HEK293 (cell line): ENCODE results near the gene COL13A1.

Source experiments
- CTCF ChIA-PET: fragments of 350-600 bp; formaldehyde crosslinking; extraction: SDS; loops from one replicate; lab custom pipeline; 2021; ENCODE audit warnings: antibody characterized with exemption; lab: Yijun Ruan, JAX
- POLR2A ChIA-PET: fragments of 300-600 bp; formaldehyde crosslinking; extraction: SDS; loops from one replicate; lab custom pipeline; 2020; ENCODE audit warnings: antibody characterized with exemption, inconsistent platforms; lab: Yijun Ruan, JAX
- H3K27ac ChIP-seq: fragments of 200-500 bp; sonication (Bioruptor generic); 2 replicates; pipeline ENCODE4 v1.5.1; 2014; ENCODE audit warnings: low read depth, low read length, control low read depth, inconsistent platforms; ENCODE audit errors: extremely low read depth
- H3K36me3 ChIP-seq, 2 experiments: fragments of 200-500 bp in 1 of 2; sonication (Bioruptor generic) in 1 of 2; 1 replicate in 1 of 2; 2 replicates in 1 of 2; pipeline ENCODE4 v1.5.1; 2014 to 2017; ENCODE audit warnings: inconsistent platforms in 2 of 2, low read length in 2 of 2; ENCODE audit not compliant: control insufficient read depth in 2 of 2, insufficient read depth in 1 of 2
- H3K4me1 ChIP-seq: fragments of 200-500 bp; sonication (Bioruptor generic); 2 replicates; pipeline ENCODE4 v1.5.1; 2014; ENCODE audit warnings: mild to moderate bottlenecking, low read length, inconsistent platforms; ENCODE audit not compliant: control insufficient read depth, insufficient read depth
- H3K4me3 ChIP-seq: 2 replicates; pipeline ENCODE4 v1.5.1; 2011; ENCODE audit warnings: low read depth, mild to moderate bottlenecking, control low read depth, low read length, moderate library complexity
- H3K9me3 ChIP-seq: fragments of 200-500 bp; sonication (Bioruptor generic); 2 replicates; pipeline ENCODE4 v1.5.1; 2014; ENCODE audit warnings: low read depth, low read length, inconsistent platforms; ENCODE audit not compliant: control insufficient read depth, insufficient read depth
- FEZF1 ChIP-seq: fragments of 450-650 bp; formaldehyde crosslinking; IDR thresholded peaks from 2 replicates; pipeline ENCODE4 v1.5.1; 2016; ENCODE audit warnings: missing biosample characterization, missing genetic modification characterization
- GFI1B ChIP-seq: fragments of 450-650 bp; formaldehyde crosslinking; IDR thresholded peaks from 2 replicates; pipeline ENCODE4 v1.5.1; 2016; ENCODE audit warnings: missing biosample characterization, missing genetic modification characterization
- HOXD13 ChIP-seq: sonication (generic); formaldehyde crosslinking; IDR thresholded peaks from 2 replicates; pipeline ENCODE4 v1.8.0; 2022; ENCODE audit warnings: missing genetic modification reagents, borderline replicate concordance
- KLF17 ChIP-seq: fragments of 450-650 bp; formaldehyde crosslinking; IDR thresholded peaks from 2 replicates; pipeline ENCODE4 v1.5.1; 2016; ENCODE audit warnings: missing biosample characterization, missing genetic modification characterization
- MZF1 ChIP-seq: fragments of 450-650 bp; formaldehyde crosslinking; IDR thresholded peaks from 2 replicates; pipeline ENCODE4 v1.5.1; 2017; ENCODE audit warnings: missing biosample characterization, missing genetic modification characterization, borderline replicate concordance
- PATZ1 ChIP-seq: fragments of 450-650 bp; formaldehyde crosslinking; IDR thresholded peaks from 2 replicates; pipeline ENCODE4 v1.5.1; 2016; ENCODE audit warnings: missing biosample characterization, missing genetic modification characterization
- PRDM10 ChIP-seq: fragments of 450-650 bp; formaldehyde crosslinking; IDR thresholded peaks from 2 replicates; pipeline ENCODE4 v1.5.1; 2016; ENCODE audit warnings: missing biosample characterization, missing genetic modification characterization
- SCRT1 ChIP-seq: fragments of 450-650 bp; formaldehyde crosslinking; IDR thresholded peaks from 2 replicates; pipeline ENCODE4 v1.5.1; 2016; ENCODE audit warnings: missing biosample characterization, missing genetic modification characterization, borderline replicate concordance
- TRIM28 ChIP-seq: IDR thresholded peaks from 2 replicates; pipeline ENCODE4 v1.6.1; 2011; ENCODE audit warnings: low read length, control low read depth, borderline replicate concordance
- ZNF140 ChIP-seq: fragments of 450-650 bp; formaldehyde crosslinking; IDR thresholded peaks from 2 replicates; pipeline ENCODE4 v1.5.1; 2016; ENCODE audit warnings: missing biosample characterization, missing genetic modification characterization
- ZNF16 ChIP-seq: fragments of 450-650 bp; formaldehyde crosslinking; IDR thresholded peaks from 2 replicates; pipeline ENCODE4 v1.5.1; 2016; ENCODE audit warnings: low read depth, missing biosample characterization, missing genetic modification characterization
- ZNF169 ChIP-seq: fragments of 450-650 bp; formaldehyde crosslinking; IDR thresholded peaks from 2 replicates; pipeline ENCODE4 v1.5.1; 2016; ENCODE audit warnings: missing biosample characterization, missing genetic modification characterization
- ZNF302 ChIP-seq: fragments of 450-650 bp; formaldehyde crosslinking; IDR thresholded peaks from 2 replicates; pipeline ENCODE4 v1.5.1; 2016; ENCODE audit warnings: missing biosample characterization, missing genetic modification characterization, low read depth
- ZNF449 ChIP-seq: fragments of 450-650 bp; formaldehyde crosslinking; IDR thresholded peaks from 2 replicates; pipeline ENCODE4 v1.5.1; 2017; ENCODE audit warnings: missing biosample characterization, mild to moderate bottlenecking, missing genetic modification characterization, moderate library complexity
- ZNF544 ChIP-seq: fragments of 450-650 bp; formaldehyde crosslinking; IDR thresholded peaks from 2 replicates; pipeline ENCODE4 v1.5.0; 2017; ENCODE audit warnings: missing biosample characterization, missing genetic modification characterization
- ZNF624 ChIP-seq: fragments of 450-650 bp; formaldehyde crosslinking; IDR thresholded peaks from 2 replicates; pipeline ENCODE4 v1.5.1; 2017; ENCODE audit warnings: missing biosample characterization, missing genetic modification characterization
- ZNF629 ChIP-seq: fragments of 450-650 bp; formaldehyde crosslinking; IDR thresholded peaks from 2 replicates; pipeline ENCODE4 v1.5.1; 2017; ENCODE audit warnings: missing biosample characterization, missing genetic modification characterization
- ZNF654 ChIP-seq: fragments of 450-650 bp; formaldehyde crosslinking; IDR thresholded peaks from 2 replicates; pipeline ENCODE4 v1.5.1; 2016; ENCODE audit warnings: low read depth, missing biosample characterization, missing genetic modification characterization
- ZNF837 ChIP-seq: fragments of 450-650 bp; formaldehyde crosslinking; IDR thresholded peaks from 2 replicates; pipeline ENCODE4 v1.5.1; 2016; ENCODE audit warnings: missing biosample characterization, missing genetic modification characterization
- ZSCAN16 ChIP-seq: fragments of 450-650 bp; formaldehyde crosslinking; IDR thresholded peaks from 2 replicates; pipeline ENCODE4 v1.5.1; 2016; ENCODE audit warnings: missing biosample characterization, missing genetic modification characterization
- ZSCAN5A ChIP-seq: fragments of 450-650 bp; formaldehyde crosslinking; IDR thresholded peaks from 2 replicates; pipeline ENCODE4 v1.5.1; 2016; ENCODE audit warnings: missing biosample characterization, missing genetic modification characterization
- TF ChIP-seq, protein P1 (sequence below): sonication (generic); formaldehyde crosslinking; IDR thresholded peaks from 2 replicates; pipeline ENCODE4 v1.8.1; 2022; ENCODE audit warnings: mild to moderate bottlenecking, moderate library complexity, missing genetic modification reagents
- TF ChIP-seq, protein P2 (sequence below): fragments of 450-650 bp; formaldehyde crosslinking; IDR thresholded peaks from 2 replicates; pipeline ENCODE4 v1.5.1; 2017; ENCODE audit warnings: missing biosample characterization, missing genetic modification characterization

Gene COL13A1

DNA sequence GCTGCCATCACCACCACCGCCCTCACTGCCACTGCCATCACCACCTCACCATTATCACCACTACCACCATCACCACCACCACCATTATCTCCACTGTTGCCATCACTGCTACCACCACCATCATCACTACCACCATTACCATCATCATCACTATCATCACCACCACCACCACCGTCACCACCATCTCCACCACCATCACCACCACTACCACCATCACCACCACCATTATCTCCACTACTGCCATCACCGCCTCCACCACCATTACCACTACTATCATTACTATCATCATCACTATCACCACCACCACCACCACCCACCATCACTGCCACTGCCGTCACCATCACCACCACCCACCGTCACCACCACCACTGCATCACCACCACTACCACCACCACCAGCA, 9.9 kb upstream of the COL13A1 start (continued):
- TF ChIP-seq, protein P1, sequence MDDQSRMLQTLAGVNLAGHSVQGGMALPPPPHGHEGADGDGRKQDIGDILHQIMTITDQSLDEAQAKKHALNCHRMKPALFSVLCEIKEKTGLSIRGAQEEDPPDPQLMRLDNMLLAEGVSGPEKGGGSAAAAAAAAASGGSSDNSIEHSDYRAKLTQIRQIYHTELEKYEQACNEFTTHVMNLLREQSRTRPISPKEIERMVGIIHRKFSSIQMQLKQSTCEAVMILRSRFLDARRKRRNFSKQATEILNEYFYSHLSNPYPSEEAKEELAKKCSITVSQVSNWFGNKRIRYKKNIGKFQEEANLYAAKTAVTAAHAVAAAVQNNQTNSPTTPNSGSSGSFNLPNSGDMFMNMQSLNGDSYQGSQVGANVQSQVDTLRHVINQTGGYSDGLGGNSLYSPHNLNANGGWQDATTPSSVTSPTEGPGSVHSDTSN, result no peak
- TF ChIP-seq TRIM28 (no peak), ZNF449 (tag by site-specific recombination) (no peak)
- TF ChIP-seq, all 188 proteins: peak for 11

GRCh38 chr10:69792341-69792740, 9.4 kb upstream of the COL13A1 start:
- Histone ChIP-seq H3K9me3 (no peaks in the 10 kb centered on the region), H3K36me3 (no peaks in the 10 kb centered on the region), H3K4me3 (no peak overlapping the region), H3K4me1 (no peaks in the 10 kb centered on the region), H3K27ac (no peak overlapping the region)
- POLR2A ChIA-PET, result no interaction called here
- TF ChIP-seq ZNF837 (tag by site-specific recombination) (no peak), ZNF544 (no peak), PATZ1 (no peak), ZNF140 (tag by site-specific recombination) (no peak), ZSCAN5A (tag by site-specific recombination) (no peak), HOXD13 (CRISPR knock-in tag) (no peak), GFI1B (no peak), ZNF624 (tag by site-specific recombination) (no peak), ZNF654 (tag by site-specific recombination) (no peak), SCRT1 (tag by site-specific recombination) (no peak), ZSCAN16 (tag by site-specific recombination) (no peak), MZF1 (tag by site-specific recombination) (no peak)
- TF ChIP-seq, protein P2, sequence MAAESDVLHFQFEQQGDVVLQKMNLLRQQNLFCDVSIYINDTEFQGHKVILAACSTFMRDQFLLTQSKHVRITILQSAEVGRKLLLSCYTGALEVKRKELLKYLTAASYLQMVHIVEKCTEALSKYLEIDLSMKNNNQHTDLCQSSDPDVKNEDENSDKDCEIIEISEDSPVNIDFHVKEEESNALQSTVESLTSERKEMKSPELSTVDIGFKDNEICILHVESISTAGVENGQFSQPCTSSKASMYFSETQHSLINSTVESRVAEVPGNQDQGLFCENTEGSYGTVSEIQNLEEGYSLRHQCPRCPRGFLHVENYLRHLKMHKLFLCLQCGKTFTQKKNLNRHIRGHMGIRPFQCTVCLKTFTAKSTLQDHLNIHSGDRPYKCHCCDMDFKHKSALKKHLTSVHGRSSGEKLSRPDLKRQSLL, result no peak
- CTCF ChIA-PET, result interaction anchor here (1.2 to 2.2 kb wide), 2 partner anchors 9 to 49 kb away, joined by 7 to 10 read pairs; no protein-coding TSS in a partner anchor

GRCh38 chr10:69794673-69795072, 7.0 kb upstream of the COL13A1 start:
- ChIA-PET POLR2A (no interaction called here), CTCF (interaction anchor here (1.4 to 2.4 kb wide), 2 partner anchors 8 to 37 kb away, joined by 4 to 10 read pairs; no protein-coding TSS in a partner anchor)
- H3K4me3 ChIP-seq, result no peak overlapping the region
- H3K27ac ChIP-seq, result no peak overlapping the region
- no peaks in the 10 kb centered on the region for H3K36me3 ChIP-seq
- H3K4me1 ChIP-seq, result no peaks in the 10 kb centered on the region; the same call in 1 of the 2 replicates
- H3K9me3 ChIP-seq, result no peaks in the 10 kb centered on the region
- no peak for TF ChIP-seq ZNF16 (tag by site-specific recombination)
- no peak for TF ChIP-seq PRDM10 (tag by site-specific recombination)
- TF ChIP-seq FEZF1 (tag by site-specific recombination), result no peak
- no peak for TF ChIP-seq ZNF629 (tag by site-specific recombination)
- no peak for TF ChIP-seq ZNF302 (tag by site-specific recombination)
- TF ChIP-seq ZNF169, result no peak
- no peak for TF ChIP-seq KLF17
